ENCODE data around the gene NOTCH2.

DNA sequence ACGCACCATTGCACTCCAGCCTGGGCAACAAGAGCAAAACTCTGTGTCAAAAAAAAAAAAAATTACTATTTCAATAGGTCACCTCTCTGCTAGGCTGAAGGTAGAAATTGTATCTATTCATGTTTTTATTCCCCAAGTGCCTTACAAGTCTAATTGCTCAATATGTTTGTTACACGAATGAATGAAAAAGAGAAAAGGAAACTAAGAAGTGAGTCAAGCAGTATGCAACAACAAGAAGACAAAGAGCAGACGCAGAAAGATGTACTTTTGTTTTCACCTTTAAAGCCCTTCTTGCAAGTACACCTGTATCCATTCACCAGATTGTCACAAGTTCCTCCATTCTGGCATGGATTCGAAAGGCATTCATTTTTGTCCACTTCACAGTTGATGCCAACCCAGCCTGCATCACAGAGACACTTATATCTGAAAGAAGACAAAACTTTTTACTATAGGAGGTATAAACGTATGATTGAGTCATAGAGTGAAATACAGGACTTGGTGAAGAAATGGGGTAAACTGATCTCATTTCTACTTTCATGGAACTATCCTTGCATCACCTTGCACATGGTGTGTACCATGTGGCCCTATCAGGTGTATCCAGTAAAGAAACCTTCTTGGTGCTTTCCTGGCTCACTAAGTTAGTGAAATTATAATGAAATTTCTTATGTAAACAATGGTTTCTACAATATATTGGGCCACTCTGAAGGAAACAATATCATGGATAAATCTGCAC lies 116.0 kb downstream of the NOTCH2 start:
- TF ChIP-seq, protein P1, sequence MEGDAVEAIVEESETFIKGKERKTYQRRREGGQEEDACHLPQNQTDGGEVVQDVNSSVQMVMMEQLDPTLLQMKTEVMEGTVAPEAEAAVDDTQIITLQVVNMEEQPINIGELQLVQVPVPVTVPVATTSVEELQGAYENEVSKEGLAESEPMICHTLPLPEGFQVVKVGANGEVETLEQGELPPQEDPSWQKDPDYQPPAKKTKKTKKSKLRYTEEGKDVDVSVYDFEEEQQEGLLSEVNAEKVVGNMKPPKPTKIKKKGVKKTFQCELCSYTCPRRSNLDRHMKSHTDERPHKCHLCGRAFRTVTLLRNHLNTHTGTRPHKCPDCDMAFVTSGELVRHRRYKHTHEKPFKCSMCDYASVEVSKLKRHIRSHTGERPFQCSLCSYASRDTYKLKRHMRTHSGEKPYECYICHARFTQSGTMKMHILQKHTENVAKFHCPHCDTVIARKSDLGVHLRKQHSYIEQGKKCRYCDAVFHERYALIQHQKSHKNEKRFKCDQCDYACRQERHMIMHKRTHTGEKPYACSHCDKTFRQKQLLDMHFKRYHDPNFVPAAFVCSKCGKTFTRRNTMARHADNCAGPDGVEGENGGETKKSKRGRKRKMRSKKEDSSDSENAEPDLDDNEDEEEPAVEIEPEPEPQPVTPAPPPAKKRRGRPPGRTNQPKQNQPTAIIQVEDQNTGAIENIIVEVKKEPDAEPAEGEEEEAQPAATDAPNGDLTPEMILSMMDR (IDR thresholded peaks at IDR 0.05; ENCODE audit: low read depth, low read length): no peak
- TF ChIP-seq EZH2phosphoT487 (IDR thresholded peaks at IDR 0.05; ENCODE audit: low read depth): no peak
